Activated naive CD4-positive, alpha-beta T cell treated with anti-CD3 and anti-CD28 coated beads, Interleukin-2, amount 50 U/mL, for 72 hours (primary cell): Measurements from ENCODE around the gene TNPO3. TPM values are rescaled to one million over a fixed set of nuclear protein-coding genes. Genes with fewer than 3 reads are reported as not detected.

Experiments
- ATAC-seq, 2 donors: fragments of 150-1000 bp; cut with Tn5 transposase; 2 replicates each; pipeline ENCODE4 v1.10.0; 2021; ENCODE audit warnings: mild to moderate bottlenecking in 2 of 2, moderate library complexity in 2 of 2
- DNase-seq, 2 donors: peaks; one replicate each; pipeline ENCODE4 v3.0.0; 2021 to 2022; ENCODE audit warnings: low spot score in 2 of 2
- H3K27ac Mint-ChIP-seq, 2 donors: one replicate each; pipeline ENCODE4 v1.8.0; 2022; ENCODE audit warnings: mild to moderate bottlenecking in 2 of 2, mixed read lengths in 2 of 2
- H3K36me3 Mint-ChIP-seq, 2 donors: one replicate each; pipeline ENCODE4 v1.8.0; 2022; ENCODE audit warnings: mixed read lengths in 2 of 2
- H3K9me3 Mint-ChIP-seq, 2 donors: one replicate each; pipeline ENCODE4 v1.8.0; 2022; ENCODE audit warnings: mixed read lengths in 2 of 2
- total RNA-seq, 2 donors: library from RNA; stranded (reverse); gene quantifications; one replicate each; pipeline ENCODE4 v1.2.3, GENCODE V29; 2022

The TNPO3 gene
- total RNA-seq, 2 donors from 2014 or later: 60.4 to 67.3 TPM

DNA sequence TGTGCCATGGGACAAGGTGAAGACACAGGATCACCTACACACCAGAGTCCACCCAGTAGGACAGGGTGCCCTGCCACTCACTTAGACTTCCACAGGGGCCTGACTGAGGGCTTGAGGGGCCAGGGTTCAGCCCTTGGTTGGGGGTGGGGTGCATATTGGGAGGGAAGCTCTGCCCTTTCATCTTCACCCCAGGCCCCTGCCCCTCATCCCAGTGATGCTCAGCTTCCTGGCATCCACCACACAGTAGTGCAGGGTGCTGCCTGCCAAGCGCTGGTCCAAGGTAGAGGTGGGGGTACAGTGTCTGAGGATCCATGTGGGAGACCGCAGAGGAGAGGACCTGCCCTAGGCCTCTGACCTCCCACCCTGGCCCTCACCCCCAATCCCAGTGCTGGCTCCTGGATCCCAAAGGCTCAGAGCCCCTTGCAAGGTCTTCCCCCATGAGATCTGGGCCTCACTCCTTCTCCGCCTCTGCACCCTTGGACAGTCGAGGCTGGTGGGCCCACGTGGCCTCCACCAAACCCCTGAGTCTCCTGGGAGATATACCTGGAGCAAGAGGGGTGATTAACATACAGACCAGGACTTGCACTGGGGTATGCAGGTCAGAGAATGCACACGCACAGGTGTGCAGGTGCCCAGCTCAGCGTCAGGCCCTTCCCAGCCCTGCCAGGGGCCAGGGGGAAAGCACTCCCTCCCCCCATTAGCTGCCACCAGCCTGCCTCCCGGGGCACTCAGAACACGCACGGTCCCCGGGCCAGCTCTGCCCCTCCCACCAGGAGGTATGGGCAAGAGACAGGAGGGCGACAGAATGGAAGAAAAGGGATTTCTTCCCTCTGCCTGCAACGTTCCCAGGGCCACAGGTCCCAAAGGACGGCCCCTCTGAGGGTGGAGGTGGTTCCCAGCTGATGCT, 125.8 kb downstream of the TNPO3 start:
- ATAC-seq (no peak), DNase-seq (peak in 1 of 2 donors; percentile 50)
- Mint-ChIP-seq H3K27ac (no peak overlapping the region), H3K9me3 (peaks cover 4 to 6% of the 10 kb centered on the region in 2 donors), H3K36me3 (peaks cover 5 to 7% of the 10 kb centered on the region in 2 donors)

DNA sequence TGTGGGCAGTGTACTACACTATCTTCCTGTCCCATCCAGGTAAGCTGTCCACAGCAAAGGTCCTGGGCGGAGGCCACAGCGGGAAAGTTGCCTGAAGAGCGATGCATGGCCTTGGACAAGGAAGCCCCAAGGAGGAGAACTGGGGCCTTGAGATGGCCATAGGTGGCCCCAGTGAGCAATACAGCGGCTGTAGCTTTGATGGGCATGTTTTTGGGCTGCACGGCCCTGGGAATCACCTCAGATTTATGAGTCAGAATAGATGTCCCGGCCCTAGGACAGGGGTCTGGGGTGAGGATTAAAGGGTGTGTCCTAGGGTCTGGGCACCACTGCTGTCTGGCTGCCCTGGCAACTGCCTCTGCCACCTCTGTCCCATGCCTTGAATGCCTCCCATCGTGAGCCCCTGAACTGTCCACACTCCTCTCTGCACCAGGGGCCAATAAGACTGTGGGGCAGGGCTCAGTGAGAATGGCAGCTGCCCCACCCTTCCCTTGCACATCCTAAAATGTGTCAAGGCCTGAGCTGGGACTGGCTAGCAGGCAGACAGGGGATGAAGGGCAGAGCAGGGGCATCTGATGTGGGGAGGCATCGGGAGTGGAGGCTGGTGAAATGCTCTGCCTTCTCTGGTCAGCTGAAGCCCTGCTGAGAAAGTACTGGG, 126.6 kb downstream of the TNPO3 start:
- Mint-ChIP-seq H3K36me3 (peaks cover 3% of the 10 kb centered on the region in 2 donors), H3K27ac (no peak overlapping the region), H3K9me3 (peaks cover 2% of the 10 kb centered on the region in 2 donors)
- DNase-seq (peak in 1 of 2 donors; percentile 25), ATAC-seq (no peak)

DNA sequence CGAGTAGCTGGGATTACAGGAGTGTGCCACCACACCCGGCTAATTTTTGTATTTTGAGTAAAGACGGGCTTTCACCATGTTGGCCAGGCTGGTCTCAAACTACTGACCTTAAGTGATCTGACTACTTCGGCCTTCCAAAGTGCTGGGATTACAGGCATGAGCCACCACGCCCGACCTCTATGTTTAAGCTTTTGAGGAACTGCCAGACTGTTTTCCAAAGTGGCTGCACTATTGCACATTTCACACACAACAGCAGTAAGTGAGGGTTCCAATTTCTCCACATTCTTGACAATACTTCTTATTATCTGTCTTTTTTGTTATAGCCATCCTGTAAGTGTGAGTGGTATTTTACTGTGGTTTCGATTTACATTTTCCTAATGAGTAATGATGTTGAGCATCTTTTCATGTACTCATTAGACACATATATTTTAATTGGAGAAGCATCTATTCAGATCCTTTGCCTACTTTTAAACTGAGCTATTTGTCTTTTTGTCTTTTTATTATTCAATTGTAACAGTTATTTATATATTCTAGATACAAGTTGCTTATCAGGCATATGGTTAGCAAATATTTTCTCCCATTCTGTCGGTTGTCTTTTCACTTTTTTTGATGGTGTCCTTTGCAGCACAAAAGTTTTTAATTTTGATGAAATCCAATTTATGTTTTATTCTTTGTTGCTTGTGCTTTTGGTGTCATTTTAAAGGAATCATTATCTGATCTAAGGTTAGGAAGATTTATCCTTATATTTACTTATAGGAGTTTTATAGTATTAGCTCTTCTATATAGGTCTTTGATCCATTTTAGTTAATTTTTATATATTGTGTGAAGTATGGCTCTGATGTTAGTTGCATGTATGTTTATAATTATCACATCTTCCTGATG, 130.0 kb downstream of the TNPO3 start:
- no peak overlapping the region for H3K27ac Mint-ChIP-seq
- H3K9me3 Mint-ChIP-seq: no peaks in the 10 kb centered on the region
- no peak for ATAC-seq

DNA sequence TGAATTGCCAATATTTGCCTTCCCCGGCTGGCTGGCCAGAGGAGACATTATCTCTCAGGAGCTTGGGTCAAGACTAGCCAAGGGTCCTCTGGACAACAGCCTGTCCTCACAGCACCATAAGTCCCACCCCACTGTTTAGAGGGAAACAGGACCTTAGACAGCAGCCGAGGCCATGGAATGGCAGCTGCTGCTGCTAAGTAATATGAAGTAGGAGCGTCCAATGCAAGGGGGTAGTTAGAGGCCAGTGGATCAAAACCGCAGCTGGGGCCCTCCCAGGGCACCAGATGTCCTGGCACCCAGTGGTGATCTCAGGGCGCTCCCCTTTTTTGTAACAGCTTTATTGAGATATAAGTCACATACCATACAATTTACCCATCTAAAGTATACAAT, 131.5 kb downstream of the TNPO3 start:
- Mint-ChIP-seq H3K9me3 (no peaks in the 10 kb centered on the region), H3K36me3 (no peaks in the 10 kb centered on the region), H3K27ac (no peak overlapping the region)
- DNase-seq: peak in 1 of 2 donors; percentile 35
- ATAC-seq: no peak

More for the DNA sequence above, 130.0 kb downstream of the TNPO3 start:
- no peak for DNase-seq
- H3K36me3 Mint-ChIP-seq: no peaks in the 10 kb centered on the region

DNA sequence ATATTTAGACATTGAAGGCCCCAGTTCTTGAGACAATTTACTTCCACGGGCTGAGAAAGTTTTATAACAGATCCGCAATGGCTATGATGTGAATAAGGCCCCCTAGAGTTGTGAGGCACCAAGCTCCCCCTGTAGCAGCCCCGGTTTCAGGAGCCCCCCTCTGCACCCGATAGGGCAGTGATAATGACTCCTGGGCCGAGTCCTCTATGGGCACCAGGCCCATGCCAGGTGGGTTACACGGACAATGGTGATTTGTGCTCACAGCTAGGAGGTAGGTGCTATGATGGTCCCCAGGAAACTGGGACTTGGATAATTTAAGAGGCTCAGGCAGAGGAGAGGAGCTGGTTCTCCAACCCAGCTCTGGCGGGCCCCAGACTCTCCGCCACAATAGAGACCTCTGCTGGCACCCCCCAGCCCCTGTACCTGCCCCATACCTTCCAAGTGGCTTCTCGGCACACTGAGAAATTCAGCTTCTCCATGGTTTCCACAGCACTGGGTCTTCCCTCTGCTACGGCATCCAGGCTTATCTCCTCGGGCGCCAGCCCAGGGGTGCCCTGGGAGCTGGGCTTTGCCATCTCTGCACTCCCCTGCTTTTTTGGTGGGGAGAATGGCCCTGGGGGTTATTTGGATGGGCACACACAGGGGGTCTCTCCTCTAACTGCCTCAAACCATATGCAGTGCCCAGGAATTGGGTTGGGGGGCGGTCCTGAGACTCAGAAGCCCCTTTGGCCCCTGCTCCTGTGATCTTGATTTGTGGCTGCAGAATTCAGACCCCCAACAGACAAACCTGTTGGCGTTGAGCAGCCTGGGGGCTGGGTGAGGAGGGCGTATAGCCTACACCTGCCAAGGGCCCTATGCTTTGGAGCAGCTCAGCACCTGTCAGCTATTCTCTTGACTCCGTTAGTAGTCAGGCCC, 132.2 kb downstream of the TNPO3 start:
- ATAC-seq (no peak), DNase-seq (peak in 1 of 2 donors; percentile 26)
- H3K27ac Mint-ChIP-seq: no peak overlapping the region
- H3K9me3 Mint-ChIP-seq: no peaks in the 10 kb centered on the region
- no peaks in the 10 kb centered on the region for H3K36me3 Mint-ChIP-seq

DNA sequence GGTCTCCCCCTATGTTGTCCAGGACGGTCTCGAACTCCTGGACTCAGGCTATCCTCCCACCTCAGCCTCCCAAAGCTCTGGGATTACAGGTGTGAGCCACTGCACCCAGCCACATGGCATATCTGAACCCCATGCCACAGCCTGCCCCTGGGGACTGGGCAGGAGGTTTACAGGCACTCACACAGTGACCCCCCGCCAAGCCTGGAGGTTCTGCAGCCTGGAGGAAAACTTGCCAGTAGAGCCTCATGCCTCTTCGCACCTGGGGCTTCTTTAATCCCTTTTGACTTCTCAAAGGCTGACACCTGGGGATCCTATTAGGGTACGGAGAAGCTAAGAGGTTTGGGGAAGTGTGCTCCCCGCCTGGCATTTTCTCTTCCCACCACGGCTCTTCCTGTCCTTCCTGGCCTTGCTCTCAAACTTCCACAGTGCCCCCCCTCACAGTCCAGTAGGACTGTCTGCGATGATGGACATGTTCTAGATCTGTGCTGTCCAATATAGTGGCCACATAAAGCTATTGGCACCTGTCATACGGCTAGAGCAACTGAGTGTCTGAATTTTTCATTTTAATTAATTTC, 133.0 kb downstream of the TNPO3 start:
- Mint-ChIP-seq H3K27ac (no peak overlapping the region), H3K9me3 (no peaks in the 10 kb centered on the region), H3K36me3 (no peaks in the 10 kb centered on the region)
- DNase-seq (peak in 1 of 2 donors; percentile 28), ATAC-seq (no peak)

DNA sequence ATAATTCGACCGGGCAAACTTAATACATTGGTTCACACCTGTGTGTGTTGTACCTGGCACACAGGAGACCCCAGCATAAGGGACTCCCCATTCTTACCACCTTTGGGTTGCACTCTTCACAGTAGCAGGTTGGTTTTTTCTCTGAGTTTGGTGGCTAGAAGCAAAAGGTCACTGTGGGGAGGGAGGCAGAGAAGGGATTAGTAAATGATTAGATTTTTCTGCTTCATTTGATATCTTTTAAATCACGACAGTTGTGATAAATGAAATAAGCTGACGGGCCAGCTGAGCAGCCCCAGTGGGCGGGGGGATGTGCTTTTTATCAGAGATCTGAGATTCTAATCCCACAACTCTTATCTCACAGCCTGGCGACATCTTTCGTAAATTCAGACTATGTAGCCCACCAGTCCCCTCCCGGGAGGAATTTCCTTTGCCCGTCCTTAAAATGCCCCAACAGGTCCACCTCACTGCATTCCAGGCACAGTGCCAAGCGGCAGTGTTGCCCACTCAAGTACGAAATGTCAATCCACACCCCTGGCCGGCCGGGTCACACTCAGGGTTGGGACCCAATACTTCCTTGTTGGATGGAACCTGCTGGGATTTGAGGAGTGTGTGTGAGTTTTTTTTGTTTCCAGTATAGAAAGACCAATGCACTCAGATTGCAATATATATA, 133.9 kb downstream of the TNPO3 start:
- H3K36me3 Mint-ChIP-seq: no peaks in the 10 kb centered on the region
- no peaks in the 10 kb centered on the region for H3K9me3 Mint-ChIP-seq
- ATAC-seq (no peak), DNase-seq (peak in 1 of 2 donors; percentile 33)
- H3K27ac Mint-ChIP-seq: no peak overlapping the region

DNA sequence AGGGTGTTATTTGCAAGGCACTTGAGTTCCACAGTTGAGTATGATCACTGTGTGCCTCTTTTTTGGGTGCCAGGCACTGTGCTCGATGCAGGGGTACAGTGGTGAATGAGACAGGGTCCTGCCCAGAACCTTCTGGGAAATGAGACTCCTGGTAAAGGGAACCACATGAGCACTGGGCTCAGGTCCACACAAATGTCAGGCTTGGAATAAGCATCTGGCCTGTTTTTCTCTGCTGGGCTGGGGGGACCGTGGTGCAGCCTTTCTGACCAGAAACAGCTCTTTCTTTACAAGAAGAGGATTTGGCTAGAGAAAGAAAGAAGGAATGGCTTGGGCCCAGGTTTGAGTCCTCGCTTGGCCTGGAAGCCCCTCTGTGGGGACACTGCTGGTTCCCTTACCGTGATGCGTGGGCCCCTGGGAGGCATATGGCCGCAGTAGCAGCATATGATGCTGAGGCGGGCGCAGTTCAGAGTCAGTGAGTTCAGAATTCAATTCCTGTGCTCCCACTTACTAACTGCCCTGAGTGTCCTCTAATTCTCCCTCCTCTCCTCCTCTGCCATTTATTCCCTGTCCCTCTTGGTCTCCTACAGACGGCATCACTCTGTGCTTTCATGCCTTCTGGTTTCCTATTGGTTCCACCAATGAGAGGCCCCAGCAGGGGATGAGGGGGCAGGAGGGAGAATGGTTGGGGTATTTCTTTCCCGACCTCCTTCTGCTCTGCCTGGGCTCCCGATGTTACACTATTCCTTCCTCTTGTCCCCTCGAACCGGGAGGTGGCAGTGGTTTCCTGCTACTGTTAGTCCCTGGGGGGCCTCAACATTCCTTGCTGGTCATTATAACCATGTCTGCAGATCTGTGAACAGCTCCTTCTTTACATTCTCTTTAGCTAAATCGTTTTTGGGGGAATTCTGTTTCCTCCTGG, 134.8 kb downstream of the TNPO3 start:
- no peak overlapping the region for H3K27ac Mint-ChIP-seq
- DNase-seq (peak in 1 of 2 donors; percentile 33), ATAC-seq (no peak)
- H3K36me3 Mint-ChIP-seq: no peaks in the 10 kb centered on the region
- H3K9me3 Mint-ChIP-seq: no peaks in the 10 kb centered on the region

DNA sequence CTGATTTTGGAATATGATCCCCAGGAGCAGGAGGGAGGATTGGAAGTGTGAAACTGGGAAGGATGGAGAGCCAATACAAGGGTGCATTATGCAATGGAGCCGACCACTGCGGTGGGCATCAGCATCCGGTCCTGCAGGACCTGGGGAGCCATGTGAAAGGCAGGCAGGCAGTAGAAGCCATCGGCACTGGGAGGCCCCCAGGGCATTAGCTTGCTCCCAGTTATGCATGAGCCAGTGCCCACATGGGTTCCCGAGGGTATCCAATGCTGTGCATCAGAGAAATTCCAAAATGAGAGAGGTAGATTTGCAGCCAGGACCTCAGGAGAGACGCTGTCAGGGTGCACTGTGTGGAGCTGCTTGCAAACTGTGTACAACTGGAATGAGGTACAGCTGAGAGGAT, 135.7 kb downstream of the TNPO3 start:
- DNase-seq (peak in 1 of 2 donors; percentile 31), ATAC-seq (no peak)
- no peak overlapping the region for H3K27ac Mint-ChIP-seq
- no peaks in the 10 kb centered on the region for H3K36me3 Mint-ChIP-seq
- H3K9me3 Mint-ChIP-seq: no peaks in the 10 kb centered on the region

DNA sequence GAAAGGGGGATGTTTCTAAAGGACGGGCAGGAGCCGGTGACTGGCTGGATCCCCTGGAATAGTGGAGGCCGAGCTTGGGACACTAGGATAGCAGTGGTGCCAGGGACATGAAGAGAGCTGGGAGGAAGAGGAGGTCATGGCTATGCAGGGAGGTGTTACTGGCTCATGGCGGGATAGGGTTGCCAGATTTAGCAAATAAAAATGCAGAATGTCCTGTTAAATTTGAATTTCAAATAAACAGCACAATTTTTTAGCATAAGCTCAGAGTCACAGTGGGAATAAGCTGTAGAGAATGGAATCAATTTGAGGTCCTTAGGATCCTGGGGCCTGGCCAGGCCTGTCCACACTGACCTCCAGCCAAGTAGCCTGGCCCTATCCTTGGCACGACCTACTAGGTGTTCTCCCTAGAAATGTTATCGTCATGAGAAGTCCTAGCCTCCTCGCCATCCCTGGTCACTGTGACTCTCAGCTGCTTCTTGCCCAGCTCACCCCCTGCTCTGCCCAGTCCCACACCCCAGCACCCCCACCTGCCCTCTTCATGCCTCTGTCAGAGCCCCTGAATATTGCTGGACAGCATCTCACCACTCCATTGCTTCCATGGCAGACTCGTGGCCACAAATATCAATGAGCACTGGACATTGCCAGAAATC, 136.8 kb downstream of the TNPO3 start:
- DNase-seq (peak in 1 of 2 donors; percentile 26), ATAC-seq (no peak)
- no peak overlapping the region for H3K27ac Mint-ChIP-seq
- H3K36me3 Mint-ChIP-seq: no peaks in the 10 kb centered on the region
- H3K9me3 Mint-ChIP-seq: no peaks in the 10 kb centered on the region

DNA sequence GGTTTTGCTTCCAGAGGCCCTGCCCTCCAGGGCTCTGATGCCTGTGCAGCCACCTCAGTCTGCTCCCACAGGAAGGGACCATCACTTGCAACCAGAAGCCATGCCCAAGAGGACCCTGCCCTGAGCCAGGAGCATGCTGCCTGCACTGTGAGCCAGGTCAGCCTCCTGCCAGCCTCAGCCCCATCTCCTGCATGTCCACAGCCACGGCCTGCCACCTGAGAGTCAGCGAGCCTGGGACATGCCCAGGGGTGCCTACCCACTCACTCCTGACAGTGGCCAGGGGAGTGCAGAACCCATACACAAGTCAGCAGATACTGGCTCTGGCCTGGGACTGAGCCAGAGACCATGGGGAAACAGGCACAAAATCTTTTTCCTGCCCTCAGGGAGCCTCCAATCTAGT, 137.8 kb downstream of the TNPO3 start:
- no peak overlapping the region for H3K27ac Mint-ChIP-seq
- DNase-seq (peak in 1 of 2 donors; percentile 50), ATAC-seq (peak in 1 of 2 donors; percentile 24)
- H3K36me3 Mint-ChIP-seq: no peaks in the 10 kb centered on the region
- no peaks in the 10 kb centered on the region for H3K9me3 Mint-ChIP-seq

DNA sequence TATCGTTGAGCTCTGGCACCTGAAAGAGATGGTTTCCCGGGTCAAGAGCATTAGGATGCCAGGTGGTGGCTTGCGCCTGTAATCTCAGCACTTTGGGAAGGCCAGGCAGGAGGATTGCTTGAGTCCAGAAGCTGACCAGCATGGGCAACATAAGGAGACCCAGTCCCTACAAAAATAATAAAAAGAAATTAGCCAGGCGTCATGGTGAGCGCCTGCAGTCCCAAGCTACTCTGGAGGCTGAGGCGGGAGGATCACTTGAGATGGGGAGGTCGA, 138.3 kb downstream of the TNPO3 start:
- DNase-seq (no peak), ATAC-seq (no peak)
- H3K27ac Mint-ChIP-seq: no peak overlapping the region
- no peaks in the 10 kb centered on the region for H3K36me3 Mint-ChIP-seq
- no peaks in the 10 kb centered on the region for H3K9me3 Mint-ChIP-seq

DNA sequence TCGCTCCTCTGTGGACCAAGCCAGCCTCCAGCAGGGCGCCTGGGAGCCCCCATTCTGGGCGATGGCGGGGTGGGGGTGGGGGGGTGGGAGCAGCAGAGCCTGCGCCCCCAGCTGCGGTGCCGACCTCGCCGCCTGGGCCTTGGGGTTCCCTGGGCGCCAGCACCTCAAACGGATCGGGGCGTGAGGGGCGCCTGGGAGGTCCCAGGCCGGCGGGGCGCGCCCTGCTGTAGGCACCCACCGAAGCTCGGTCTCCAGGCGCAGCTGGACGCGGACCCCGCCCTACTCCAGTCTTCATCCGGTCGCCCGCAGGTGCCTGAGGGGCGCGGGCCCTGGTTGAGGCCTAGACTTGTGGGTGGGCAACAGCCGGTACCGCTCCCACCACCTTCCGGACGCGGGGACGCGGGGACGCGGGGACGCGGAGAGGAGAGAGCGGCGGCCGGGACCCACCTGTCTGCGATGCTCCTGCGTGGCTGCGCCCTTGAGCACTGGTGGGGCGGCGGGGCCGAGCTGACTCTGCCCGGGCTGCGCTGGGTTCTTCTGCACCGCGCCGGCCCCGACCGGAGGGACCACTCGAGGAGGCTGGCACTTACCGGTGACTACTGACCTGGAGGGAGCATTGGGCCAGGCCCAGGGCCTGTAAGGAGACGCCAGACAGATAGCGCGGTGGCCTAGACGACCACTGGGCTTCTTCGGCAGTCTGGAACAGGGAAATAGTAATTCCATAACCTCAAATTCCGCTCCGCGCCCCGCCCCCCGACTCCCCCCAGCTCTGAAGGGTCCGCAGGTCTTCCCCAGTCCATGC, 138.9 kb downstream of the TNPO3 start:
- Mint-ChIP-seq H3K27ac (no peak overlapping the region), H3K9me3 (no peaks in the 10 kb centered on the region), H3K36me3 (no peaks in the 10 kb centered on the region)
- peak in 1 of 2 donors; percentile 54 for DNase-seq
- ATAC-seq: no peak
